ENCODE measurements around the gene ATG101. TPM values are rescaled to one million over a fixed set of nuclear protein-coding genes. Genes with fewer than 3 reads are reported as not detected.

The ATG101 gene
- total and polyA plus RNA-seq, 2 of the 13 experiments (the other 11 are each of a cell fraction or from before 2014, with no cell fraction given) = 58.2 to 67.7 TPM

DNA sequence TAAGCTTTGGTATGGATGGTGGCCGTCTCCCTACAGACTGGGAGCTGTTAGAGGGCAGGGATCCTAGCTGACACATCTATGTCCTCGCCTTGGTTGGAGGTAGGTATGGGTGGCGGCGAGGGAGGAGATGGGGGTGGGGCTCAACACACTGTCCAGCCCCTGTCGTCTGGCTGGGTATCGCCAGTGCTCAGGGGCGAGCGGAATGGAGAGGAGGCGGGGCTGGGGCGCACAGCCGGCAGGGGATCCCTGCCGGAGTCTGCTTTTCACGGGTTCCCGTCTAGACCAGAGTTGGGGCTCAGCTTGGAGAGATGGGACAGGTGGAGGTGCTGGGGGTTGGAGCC is 47.0 kb upstream of the ATG101 start (continued):
- TF ChIP-seq ZNF224 (CRISPR knock-in tag; IDR thresholded peaks at IDR 0.05) (no peak), ATF1 (CRISPR knock-in tag; IDR thresholded peaks at IDR 0.05) (no peak), ZNF180 (CRISPR knock-in tag; IDR thresholded peaks at IDR 0.05; ENCODE audit: borderline replicate concordance, low read depth) (no peak), SP5 (CRISPR knock-in tag; IDR thresholded peaks at IDR 0.05; ENCODE audit: borderline replicate concordance, low read depth) (0 out of 2 replicates have a peak, but pooled peaks have one; percentile 33), EHMT2 (IDR thresholded peaks at IDR 0.05; ENCODE audit: borderline replicate concordance, low read depth, low read length) (no peak), ZNF572 (CRISPR knock-in tag; IDR thresholded peaks at IDR 0.05) (no peak), GTF3A (CRISPR knock-in tag; conservative IDR thresholded peaks at IDR 0.05) (no peak), SAP130 (CRISPR knock-in tag; IDR thresholded peaks at IDR 0.05; ENCODE audit: low read depth) (peak; percentile 42; the same call in 1 of the 2 replicates), THYN1 (CRISPR knock-in tag; IDR thresholded peaks at IDR 0.05; ENCODE audit: borderline replicate concordance, low read depth) (no peak), SUZ12 (IDR thresholded peaks at IDR 0.05; ENCODE audit: low read depth, low read length) (no peak), ZNF414 (CRISPR knock-in tag; IDR thresholded peaks at IDR 0.05) (no peak), ASH2L (IDR thresholded peaks at IDR 0.05; ENCODE audit: insufficient read length, low read depth, low read length) (no peak), SIX4 (CRISPR knock-in tag; IDR thresholded peaks at IDR 0.05) (no peak), HDAC1 (CRISPR knock-in tag; IDR thresholded peaks at IDR 0.05) (no peak), MED13 (CRISPR knock-in tag; IDR thresholded peaks at IDR 0.05) (no peak), MED8 (CRISPR knock-in tag; IDR thresholded peaks at IDR 0.05; ENCODE audit: insufficient replicate concordance) (no peak), DMAP1 (CRISPR knock-in tag; IDR thresholded peaks at IDR 0.05) (no peak), ZNF512 (CRISPR knock-in tag; IDR thresholded peaks at IDR 0.05) (0 out of 2 replicates have a peak, but pooled peaks have one; percentile 8), ZNF691 (CRISPR knock-in tag; IDR thresholded peaks at IDR 0.05; ENCODE audit: borderline replicate concordance, low read depth) (0 out of 2 replicates have a peak, but pooled peaks have one; percentile 27), PHF8 (CRISPR knock-in tag; IDR thresholded peaks at IDR 0.05) (peak; percentile 33; the same call in 1 of the 2 replicates), ARHGAP35 (CRISPR knock-in tag; IDR thresholded peaks at IDR 0.05; ENCODE audit: borderline replicate concordance) (no peak), BRCA1 (CRISPR knock-in tag; IDR thresholded peaks at IDR 0.05) (no peak), CBX1 (IDR thresholded peaks at IDR 0.05; ENCODE audit: low read depth) (no peak), RXRA (CRISPR knock-in tag; IDR thresholded peaks at IDR 0.05) (no peak), CHCHD3 (CRISPR knock-in tag; IDR thresholded peaks at IDR 0.05) (0 out of 2 replicates have a peak, but pooled peaks have one; percentile 36), ZNF234 (CRISPR knock-in tag; conservative IDR thresholded peaks at IDR 0.05) (no peak)
- TF ChIP-seq, protein P1, sequence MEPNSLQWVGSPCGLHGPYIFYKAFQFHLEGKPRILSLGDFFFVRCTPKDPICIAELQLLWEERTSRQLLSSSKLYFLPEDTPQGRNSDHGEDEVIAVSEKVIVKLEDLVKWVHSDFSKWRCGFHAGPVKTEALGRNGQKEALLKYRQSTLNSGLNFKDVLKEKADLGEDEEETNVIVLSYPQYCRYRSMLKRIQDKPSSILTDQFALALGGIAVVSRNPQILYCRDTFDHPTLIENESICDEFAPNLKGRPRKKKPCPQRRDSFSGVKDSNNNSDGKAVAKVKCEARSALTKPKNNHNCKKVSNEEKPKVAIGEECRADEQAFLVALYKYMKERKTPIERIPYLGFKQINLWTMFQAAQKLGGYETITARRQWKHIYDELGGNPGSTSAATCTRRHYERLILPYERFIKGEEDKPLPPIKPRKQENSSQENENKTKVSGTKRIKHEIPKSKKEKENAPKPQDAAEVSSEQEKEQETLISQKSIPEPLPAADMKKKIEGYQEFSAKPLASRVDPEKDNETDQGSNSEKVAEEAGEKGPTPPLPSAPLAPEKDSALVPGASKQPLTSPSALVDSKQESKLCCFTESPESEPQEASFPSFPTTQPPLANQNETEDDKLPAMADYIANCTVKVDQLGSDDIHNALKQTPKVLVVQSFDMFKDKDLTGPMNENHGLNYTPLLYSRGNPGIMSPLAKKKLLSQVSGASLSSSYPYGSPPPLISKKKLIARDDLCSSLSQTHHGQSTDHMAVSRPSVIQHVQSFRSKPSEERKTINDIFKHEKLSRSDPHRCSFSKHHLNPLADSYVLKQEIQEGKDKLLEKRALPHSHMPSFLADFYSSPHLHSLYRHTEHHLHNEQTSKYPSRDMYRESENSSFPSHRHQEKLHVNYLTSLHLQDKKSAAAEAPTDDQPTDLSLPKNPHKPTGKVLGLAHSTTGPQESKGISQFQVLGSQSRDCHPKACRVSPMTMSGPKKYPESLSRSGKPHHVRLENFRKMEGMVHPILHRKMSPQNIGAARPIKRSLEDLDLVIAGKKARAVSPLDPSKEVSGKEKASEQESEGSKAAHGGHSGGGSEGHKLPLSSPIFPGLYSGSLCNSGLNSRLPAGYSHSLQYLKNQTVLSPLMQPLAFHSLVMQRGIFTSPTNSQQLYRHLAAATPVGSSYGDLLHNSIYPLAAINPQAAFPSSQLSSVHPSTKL (CRISPR knock-in tag; IDR thresholded peaks at IDR 0.05) = peak; percentile 34; the same call in 1 of the 2 replicates

Data from HepG2 (cell line).